ENCODE results near the gene FEZF2.

FEZF2 gene

GRCh38 chr3:62356356-62356755 is 17.0 kb downstream of the FEZF2 start:
- Histone ChIP-seq H3K27me3 (ENCODE audit: insufficient read depth, low read length) (no peaks in the 10 kb centered on the region), H4K20me1 (ENCODE audit: insufficient read depth, low read length) (no peaks in the 10 kb centered on the region), H3K27ac (ENCODE audit: low read depth, low read length, poor library complexity, severe bottlenecking) (no peak overlapping the region), H3K4me1 (ENCODE audit: insufficient read depth, low read length, severe bottlenecking) (no peaks in the 10 kb centered on the region), H2AFZ (ENCODE audit: low read length) (no peak overlapping the region), H3K79me2 (ENCODE audit: insufficient read depth, low read length) (no peaks in the 10 kb centered on the region), H3K9me2 (ENCODE audit: low read depth, low read length) (no peaks in the 10 kb centered on the region), H3K4me3 (ENCODE audit: low read depth, low read length, poor library complexity, severe bottlenecking) (no peak overlapping the region), H3K9ac (ENCODE audit: low read length) (no peak overlapping the region), H3K36me3 (ENCODE audit: insufficient read depth, low read length) (no peaks in the 10 kb centered on the region), H3F3A (ENCODE audit: insufficient read depth, low read length) (no peaks in the 10 kb centered on the region), H3K9me3 (ENCODE audit: low read length) (no peaks in the 10 kb centered on the region), H3K4me2 (ENCODE audit: low read length) (no peak overlapping the region)
- no peak for TF ChIP-seq CTCF (IDR thresholded peaks at IDR 0.05; ENCODE audit: low read length)
- no peak for TF ChIP-seq EZH2 (IDR thresholded peaks at IDR 0.05; ENCODE audit: borderline replicate concordance, low read length)

- Histone ChIP-seq H3K79me2 (ENCODE audit: insufficient read depth, low read length) (no peaks in the 10 kb centered on the region), H3K9me2 (ENCODE audit: low read depth, low read length) (no peaks in the 10 kb centered on the region), H3K4me3 (ENCODE audit: low read depth, low read length, poor library complexity, severe bottlenecking) (no peak overlapping the region), H3K27ac (ENCODE audit: low read depth, low read length, poor library complexity, severe bottlenecking) (no peak overlapping the region), H3K36me3 (ENCODE audit: insufficient read depth, low read length) (no peaks in the 10 kb centered on the region), H3K9ac (ENCODE audit: low read length) (no peak overlapping the region), H2AFZ (ENCODE audit: low read length) (no peak overlapping the region), H3K9me3 (ENCODE audit: low read length) (no peaks in the 10 kb centered on the region), H4K20me1 (ENCODE audit: insufficient read depth, low read length) (no peaks in the 10 kb centered on the region), H3K4me2 (ENCODE audit: low read length) (no peak overlapping the region), H3F3A (ENCODE audit: insufficient read depth, low read length) (no peaks in the 10 kb centered on the region), H3K4me1 (ENCODE audit: insufficient read depth, low read length, severe bottlenecking) (no peaks in the 10 kb centered on the region), H3K27me3 (ENCODE audit: insufficient read depth, low read length) (no peaks in the 10 kb centered on the region)
- TF ChIP-seq EZH2 (IDR thresholded peaks at IDR 0.05; ENCODE audit: borderline replicate concordance, low read length), result no peak
- TF ChIP-seq CTCF (IDR thresholded peaks at IDR 0.05; ENCODE audit: low read length), result no peak
These were observed 17.6 kb downstream of the FEZF2 start for GRCh38 chr3:62355703-62356102.

- Histone ChIP-seq H3K27me3 (ENCODE audit: insufficient read depth, low read length) (no peaks in the 10 kb centered on the region), H3K4me1 (ENCODE audit: insufficient read depth, low read length, severe bottlenecking) (no peaks in the 10 kb centered on the region), H3K79me2 (ENCODE audit: insufficient read depth, low read length) (no peaks in the 10 kb centered on the region), H3F3A (ENCODE audit: insufficient read depth, low read length) (no peaks in the 10 kb centered on the region), H2AFZ (ENCODE audit: low read length) (no peak overlapping the region), H3K9ac (ENCODE audit: low read length) (no peak overlapping the region), H3K9me3 (ENCODE audit: low read length) (no peaks in the 10 kb centered on the region), H3K27ac (ENCODE audit: low read depth, low read length, poor library complexity, severe bottlenecking) (no peak overlapping the region), H3K4me3 (ENCODE audit: low read depth, low read length, poor library complexity, severe bottlenecking) (no peak overlapping the region), H3K9me2 (ENCODE audit: low read depth, low read length) (no peaks in the 10 kb centered on the region), H3K4me2 (ENCODE audit: low read length) (no peak overlapping the region), H3K36me3 (ENCODE audit: insufficient read depth, low read length) (no peaks in the 10 kb centered on the region), H4K20me1 (ENCODE audit: insufficient read depth, low read length) (no peaks in the 10 kb centered on the region)
- TF ChIP-seq CTCF (IDR thresholded peaks at IDR 0.05; ENCODE audit: low read length) (no peak), EZH2 (IDR thresholded peaks at IDR 0.05; ENCODE audit: borderline replicate concordance, low read length) (no peak)
These were observed 29.6 kb downstream of the FEZF2 start for GRCh38 chr3:62343755-62344154.

All from OCI-LY1 (cell line).